B cell (primary cell): ENCODE measurements around the gene TRPM1. TPM values are rescaled to one million over a fixed set of nuclear protein-coding genes. Genes with fewer than 3 reads are reported as not detected.

Experiments
- ATAC-seq: fragments of 200-7000 bp; cut with Tn5 transposase; one replicate; pipeline ENCODE4 v1.10.0; 2021; ENCODE audit warnings: low read depth, mild to moderate bottlenecking, moderate number of reproducible peaks, moderate library complexity
- CTCF ChIA-PET: fragments of 350-600 bp; sonication (Branson Sonifier 250); formaldehyde crosslinking; loops from one replicate; lab custom pipeline; 2021; ENCODE audit warnings: antibody characterized with exemption, inconsistent platforms; lab: Charles Lee
- POLR2A ChIA-PET: fragments of 350-600 bp; sonication (Branson Sonifier 250); formaldehyde crosslinking; loops from one replicate; lab custom pipeline; 2021; ENCODE audit warnings: antibody characterized with exemption; lab: Charles Lee
- DNase-seq: peaks from one replicate; pipeline ENCODE4 v3.0.0; 2013
- H2AFZ ChIP-seq: 2 replicates; pipeline ENCODE4 v1.6.1; 2012; ENCODE audit warnings: mild to moderate bottlenecking, low read depth, low read length; ENCODE audit not compliant: insufficient read depth, poor library complexity, severe bottlenecking
- H3K27ac ChIP-seq, 2 donors: 1 replicate in 1 of 2; 2 replicates in 1 of 2; pipeline ENCODE4 v1.5.1; 2012 to 2013; ENCODE audit warnings: low read length in 2 of 2, mild to moderate bottlenecking in 2 of 2, moderate library complexity in 1 of 2
- H3K27me3 ChIP-seq, 4 experiments: fragments of 200-600 bp in 1 of 4; sonication (generic) in 1 of 4; replicated peaks in 1 of 4; 1 replicate in 2 of 4; 2 replicates in 2 of 4; pipeline versions ENCODE4 v1.6.1 to v1.7.0; 2013 to 2016; ENCODE audit warnings: low read length in 3 of 4, mild to moderate bottlenecking in 2 of 4, mixed read lengths in 1 of 4, moderate library complexity in 1 of 4; ENCODE audit not compliant: insufficient read depth in 4 of 4, control insufficient read depth in 3 of 4; ENCODE audit errors: control extremely low read depth in 1 of 4
- H3K36me3 ChIP-seq, 2 experiments: replicated peaks in 1 of 2; 1 replicate in 1 of 2; 2 replicates in 1 of 2; pipeline versions ENCODE4 v1.6.1 to v1.7.1; 2013; ENCODE audit warnings: low read length in 1 of 2; ENCODE audit not compliant: insufficient read depth in 2 of 2, control insufficient read depth in 1 of 2; ENCODE audit errors: control extremely low read depth in 1 of 2, extremely low read depth in 1 of 2
- H3K4me1 ChIP-seq, 2 donors: fragments of 200-600 bp in 1 of 2; sonication (generic) in 1 of 2; 1 replicate in 1 of 2; 2 replicates in 1 of 2; pipeline versions ENCODE4 v1.5.1 to v1.6.1; 2013 to 2017; ENCODE audit warnings: low read length in 2 of 2; ENCODE audit not compliant: control insufficient read depth in 2 of 2, insufficient read depth in 2 of 2
- H3K4me2 ChIP-seq: replicated peaks from 2 replicates; pipeline ENCODE3; 2012; ENCODE audit warnings: mild to moderate bottlenecking, low read depth, low read length; ENCODE audit not compliant: poor library complexity, severe bottlenecking
- H3K4me3 ChIP-seq, 5 experiments: fragments of 200-600 bp in 1 of 5; sonication (generic) in 1 of 5; 1 replicate in 3 of 5; 2 replicates in 2 of 5; pipeline versions ENCODE4 v1.5.1 to v1.7.0; 2011 to 2016; ENCODE audit warnings: low read length in 4 of 5, mild to moderate bottlenecking in 4 of 5, low read depth in 2 of 5, control low read depth in 1 of 5, moderate library complexity in 1 of 5; ENCODE audit not compliant: insufficient read depth in 1 of 5; ENCODE audit errors: control extremely low read depth in 1 of 5, extremely low read depth in 1 of 5
- H3K79me2 ChIP-seq: fragments of 200-600 bp; sonication (generic); one replicate; pipeline ENCODE4 v1.6.0; 2016; ENCODE audit warnings: low read length; ENCODE audit not compliant: control insufficient read depth, insufficient read depth
- H3K9ac ChIP-seq: fragments of 200-600 bp; sonication (generic); 2 replicates; pipeline ENCODE4 v1.6.1; 2017; ENCODE audit warnings: mild to moderate bottlenecking, low read length, moderate library complexity
- H3K9me3 ChIP-seq, 3 donors: one replicate each; pipeline versions ENCODE4 v1.6.1 to v1.7.1; 2013; ENCODE audit warnings: low read length in 2 of 3; ENCODE audit not compliant: control insufficient read depth in 2 of 3, insufficient read depth in 1 of 3; ENCODE audit errors: control extremely low read depth in 1 of 3
- H4K20me1 ChIP-seq: 2 replicates; pipeline ENCODE4 v1.6.0; 2012; ENCODE audit warnings: mild to moderate bottlenecking, low read length; ENCODE audit not compliant: insufficient read depth, control insufficient read depth, poor library complexity, severe bottlenecking
- H3K27ac Mint-ChIP-seq: one replicate; pipeline ENCODE4 v1.8.0; 2021; ENCODE audit warnings: mixed read lengths
- H3K27me3 Mint-ChIP-seq: one replicate; pipeline ENCODE4 v1.8.0; 2021; ENCODE audit warnings: mixed read lengths
- H3K4me1 Mint-ChIP-seq: one replicate; pipeline ENCODE4 v1.8.0; 2021; ENCODE audit warnings: mixed read lengths
- H3K4me3 Mint-ChIP-seq: one replicate; pipeline ENCODE4 v1.8.0; 2021; ENCODE audit warnings: mixed read lengths
- H3K9me3 Mint-ChIP-seq: one replicate; pipeline ENCODE4 v1.8.0; 2022; ENCODE audit warnings: mixed read lengths; ENCODE audit not compliant: insufficient read depth
- EZH2 ChIP-seq: IDR thresholded peaks from 2 replicates; pipeline ENCODE4 v1.6.1; 2012; ENCODE audit warnings: borderline replicate concordance, low read depth, mild to moderate bottlenecking, moderate library complexity, low read length; ENCODE audit not compliant: insufficient read depth, poor library complexity, severe bottlenecking
- WGBS: methylation state at CpG from one replicate; pipeline ENCODE4 v1.1.5; 2013; ENCODE audit warnings: missing lambda C conversion rate; ENCODE audit not compliant: insufficient coverage; 5-methylcytosine and 5-hydroxymethylcytosine counted together
- intact Hi-C: fragments of 100-400 bp; cut with micrococcal nuclease; formaldehyde crosslinking; loops from one replicate; pipeline ENCODE4 v1.10.0; 2022
- polyA plus RNA-seq: library from polyadenylated mRNA; depleted of rRNA; stranded (reverse); fragments of >200 nt; gene quantifications from 2 replicates; pipeline ENCODE4 v1.2.3, GENCODE V29; 2012
- total RNA-seq, 2 donors: library from RNA; stranded (reverse); fragments of 120-200 nt in 1 of 2; gene quantifications; 1 replicate in 1 of 2; 2 replicates in 1 of 2; pipeline versions ENCODE4 v1.2.3 to v1.2.4, GENCODE V29; 2013 to 2022
- TF ChIP-seq, protein P1 (sequence below): fragments of 200-600 bp; IDR thresholded peaks from one replicate; pipeline ENCODE4 v1.8.0; 2022; ENCODE audit warnings: antibody characterized with exemption, mild to moderate bottlenecking

TRPM1 gene
- total and polyA plus RNA-seq, 2 donors (not counting 1 experiment from before 2014, with no cell fraction given) = 0.07 TPM; not detected in 1

DNA sequence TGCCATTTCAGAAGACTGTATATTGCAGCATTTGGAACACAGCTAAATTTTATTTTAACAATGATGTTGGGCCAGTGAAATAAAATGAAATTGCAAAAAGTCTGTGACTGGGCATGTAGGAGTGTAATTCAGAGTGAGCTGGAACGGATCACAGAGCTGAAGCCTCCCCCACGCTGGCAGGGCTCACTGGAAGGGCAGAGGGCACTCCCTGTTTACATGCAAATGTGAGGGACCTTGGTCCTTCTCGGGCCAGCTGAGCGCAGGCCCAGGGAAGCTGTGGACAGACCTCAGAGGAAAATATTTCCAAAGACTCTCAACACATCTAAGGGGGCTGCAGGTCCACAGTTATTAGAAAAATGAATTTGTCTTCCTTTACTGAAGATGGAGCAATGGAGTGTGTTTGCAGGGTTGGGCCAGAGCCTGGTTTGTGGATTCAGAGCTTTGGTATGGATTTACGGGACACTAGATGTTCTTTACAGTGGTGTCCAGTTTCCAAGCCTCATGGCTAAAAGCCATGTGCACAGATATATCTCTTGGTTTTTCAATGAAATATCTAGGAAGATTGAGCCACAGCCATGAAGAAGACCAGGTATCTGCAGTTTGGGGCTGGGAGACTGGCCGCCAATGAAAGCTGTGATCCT is 32.0 kb downstream of the TRPM1 start:
- no peak for TF ChIP-seq EZH2
- TF ChIP-seq, protein P1, sequence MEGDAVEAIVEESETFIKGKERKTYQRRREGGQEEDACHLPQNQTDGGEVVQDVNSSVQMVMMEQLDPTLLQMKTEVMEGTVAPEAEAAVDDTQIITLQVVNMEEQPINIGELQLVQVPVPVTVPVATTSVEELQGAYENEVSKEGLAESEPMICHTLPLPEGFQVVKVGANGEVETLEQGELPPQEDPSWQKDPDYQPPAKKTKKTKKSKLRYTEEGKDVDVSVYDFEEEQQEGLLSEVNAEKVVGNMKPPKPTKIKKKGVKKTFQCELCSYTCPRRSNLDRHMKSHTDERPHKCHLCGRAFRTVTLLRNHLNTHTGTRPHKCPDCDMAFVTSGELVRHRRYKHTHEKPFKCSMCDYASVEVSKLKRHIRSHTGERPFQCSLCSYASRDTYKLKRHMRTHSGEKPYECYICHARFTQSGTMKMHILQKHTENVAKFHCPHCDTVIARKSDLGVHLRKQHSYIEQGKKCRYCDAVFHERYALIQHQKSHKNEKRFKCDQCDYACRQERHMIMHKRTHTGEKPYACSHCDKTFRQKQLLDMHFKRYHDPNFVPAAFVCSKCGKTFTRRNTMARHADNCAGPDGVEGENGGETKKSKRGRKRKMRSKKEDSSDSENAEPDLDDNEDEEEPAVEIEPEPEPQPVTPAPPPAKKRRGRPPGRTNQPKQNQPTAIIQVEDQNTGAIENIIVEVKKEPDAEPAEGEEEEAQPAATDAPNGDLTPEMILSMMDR = no peak
- H3K4me3 Mint-ChIP-seq = no peak overlapping the region
- H3K4me1 Mint-ChIP-seq = peaks cover 2% of the 10 kb centered on the region
- Histone ChIP-seq H3K79me2 (no peaks in the 10 kb centered on the region), H3K9ac (no peak overlapping the region), H3K9me3 (no peaks in the 10 kb centered on the region), H3K4me3 (no peak overlapping the region), H3K27me3 (no peaks in the 10 kb centered on the region), H3K4me2 (no peak overlapping the region), H2AFZ (no peak overlapping the region), H3K4me1 (no peaks in the 10 kb centered on the region), H3K27ac (no peak overlapping the region), H3K36me3 (no peaks in the 10 kb centered on the region), H4K20me1 (no peaks in the 10 kb centered on the region)
- DNase-seq = no peak
- intact Hi-C loops = no loop called here
- ChIA-PET CTCF (interaction anchor here (0.7 kb wide), 1 partner anchor 20 kb away, joined by 3 read pairs; no protein-coding TSS in a partner anchor), POLR2A (no interaction called here)
- no peak for ATAC-seq
- no peaks in the 10 kb centered on the region for H3K9me3 Mint-ChIP-seq
- H3K27me3 Mint-ChIP-seq = peaks cover 2% of the 10 kb centered on the region
- no peak overlapping the region for H3K27ac Mint-ChIP-seq
- WGBS = 90% methylated on average over 4 of the region's 6 CpGs

DNA sequence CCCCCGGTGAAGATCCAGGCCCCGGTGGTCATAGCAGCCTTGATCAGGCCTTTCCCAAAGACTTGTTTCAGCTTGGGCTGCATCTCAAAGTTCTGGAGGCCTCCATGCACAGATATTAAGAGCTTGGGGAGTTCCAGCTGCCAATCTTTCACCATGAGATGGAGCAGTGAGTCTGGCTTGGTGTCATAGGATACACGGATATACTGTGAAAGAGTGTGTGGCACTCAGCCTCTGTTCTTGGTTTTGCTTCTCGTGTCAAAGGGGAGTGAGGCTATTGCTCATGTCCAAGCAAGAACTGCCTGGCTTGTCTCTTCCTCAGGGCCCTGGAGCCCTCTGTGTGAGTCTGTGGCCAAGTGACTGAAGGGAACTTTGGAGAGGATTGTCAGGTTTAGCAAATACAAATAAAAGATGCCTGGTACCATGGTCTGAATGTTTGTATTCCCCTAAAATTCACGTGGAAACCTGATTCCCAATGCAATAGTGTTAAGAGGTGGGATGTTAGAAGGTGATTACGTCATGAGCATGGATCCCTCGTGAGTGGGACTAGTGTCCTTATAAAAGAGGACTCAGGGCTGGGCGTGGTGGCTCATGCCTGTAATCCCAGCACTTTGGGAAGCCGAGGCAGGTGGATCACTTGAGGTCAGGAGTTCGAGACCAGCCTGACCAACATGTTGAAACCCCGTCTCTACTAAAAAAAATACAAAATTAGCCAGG is 33.5 kb downstream of the TRPM1 start:
- H3K27me3 ChIP-seq = no peaks in the 10 kb centered on the region
- H3K4me3 ChIP-seq = no peak overlapping the region
- H3K9me3 ChIP-seq = no peaks in the 10 kb centered on the region
- ChIA-PET POLR2A (no interaction called here), CTCF (no interaction called here)
- WGBS = 88% methylated on average over 10 of the region's 11 CpGs
- DNase-seq (no peak), ATAC-seq (no peak)
- H3K27ac Mint-ChIP-seq = no peak overlapping the region
- no peak overlapping the region for H3K4me3 Mint-ChIP-seq
- peaks cover 2% of the 10 kb centered on the region for H3K27me3 Mint-ChIP-seq
- H3K27ac ChIP-seq = no peak overlapping the region
- no peaks in the 10 kb centered on the region for H3K4me1 ChIP-seq
- TF ChIP-seq, protein P1 = no peak
- TF ChIP-seq EZH2 = no peak
- intact Hi-C loops = no loop called here
- H3K9me3 Mint-ChIP-seq = no peaks in the 10 kb centered on the region
- peaks cover 2% of the 10 kb centered on the region for H3K4me1 Mint-ChIP-seq
- no peak overlapping the region for H3K9ac ChIP-seq
- H3K4me2 ChIP-seq = no peak overlapping the region
- no peaks in the 10 kb centered on the region for H3K79me2 ChIP-seq
- no peak overlapping the region for H2AFZ ChIP-seq
- no peaks in the 10 kb centered on the region for H3K36me3 ChIP-seq
- no peaks in the 10 kb centered on the region for H4K20me1 ChIP-seq
